HepG2 (cell line): Measurements from ENCODE around the gene MTF1.

Experiments used
- CCAR2 ChIP-seq: fragments of 200-400 bp; formaldehyde crosslinking; optimal IDR thresholded peaks from 2 replicates; pipeline ENCODE3; 2018; ENCODE audit warnings: low read depth, mild to moderate bottlenecking, low read length, moderate library complexity
- CTCF ChIP-seq: sonication (generic); formaldehyde crosslinking; IDR thresholded peaks from 2 replicates; pipeline ENCODE4 v1.5.0; 2020; ENCODE audit warnings: mild to moderate bottlenecking, missing genetic modification reagents, moderate library complexity
- ELF3 ChIP-seq: IDR thresholded peaks from 2 replicates; pipeline ENCODE4 v1.6.1; 2016; ENCODE audit warnings: missing genetic modification reagents, missing compliant biosample characterization
- EZH2 ChIP-seq: conservative IDR thresholded peaks from 2 replicates; pipeline ENCODE4 v1.6.1; 2012; ENCODE audit warnings: mild to moderate bottlenecking, low read depth, low read length, moderate library complexity
- SMC3 ChIP-seq: IDR thresholded peaks from 2 replicates; pipeline ENCODE4 v1.6.1; 2011; ENCODE audit warnings: low read length, improper control_type of control experiment
- ZNF484 ChIP-seq: sonication (generic); formaldehyde crosslinking; IDR thresholded peaks from 2 replicates; pipeline ENCODE4 v1.5.1; 2020; ENCODE audit warnings: mild to moderate bottlenecking, low read depth, missing genetic modification reagents, borderline replicate concordance
- ZNF512 ChIP-seq: sonication (generic); formaldehyde crosslinking; IDR thresholded peaks from 2 replicates; pipeline ENCODE4 v1.4.0; 2020; ENCODE audit warnings: mild to moderate bottlenecking, missing genetic modification reagents

- TF ChIP-seq ZNF512 (CRISPR knock-in tag) (no peak), ELF3 (no peak), CCAR2 (no peak), ZNF484 (CRISPR knock-in tag) (no peak), CTCF (CRISPR knock-in tag) (no peak), EZH2 (no peak), SMC3 (no peak)
Measured at GRCh38 chr1:37858931-37859506, 373 bp downstream of the MTF1 start.
